ENCODE data around the gene HOXA11.

The HOXA11 gene

DNA sequence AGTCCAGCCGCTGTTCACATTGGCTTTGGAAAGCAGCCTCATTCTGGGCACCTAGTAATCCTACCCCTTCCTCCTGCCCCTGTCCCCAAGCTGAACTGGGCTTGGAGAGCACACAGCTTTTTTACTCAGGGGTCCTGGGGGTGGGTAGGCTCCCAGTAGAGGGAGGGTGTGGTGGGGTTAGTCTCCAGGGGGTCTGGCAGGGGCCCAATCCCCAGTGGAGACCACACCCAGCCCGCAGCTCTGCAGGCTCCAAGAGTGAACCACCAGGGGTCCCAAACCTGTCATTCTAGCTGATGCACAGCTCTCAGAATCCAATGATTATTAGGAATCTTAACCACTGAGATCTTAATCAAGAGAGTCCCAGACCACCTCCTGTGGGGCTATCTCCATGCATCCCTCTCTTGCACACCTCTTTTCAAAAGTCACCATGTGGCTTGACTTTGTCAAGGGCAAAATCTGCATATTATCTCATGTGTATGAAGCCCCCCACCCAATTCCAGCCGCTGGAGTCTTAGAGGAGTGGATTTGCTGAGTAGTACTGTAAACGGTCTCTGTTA lies 2.7 kb downstream of the HOXA11 start:
- DNase-seq (ENCODE audit: low read depth in 2 of 3, low spot score in 2 of 3), result no peak

DNA sequence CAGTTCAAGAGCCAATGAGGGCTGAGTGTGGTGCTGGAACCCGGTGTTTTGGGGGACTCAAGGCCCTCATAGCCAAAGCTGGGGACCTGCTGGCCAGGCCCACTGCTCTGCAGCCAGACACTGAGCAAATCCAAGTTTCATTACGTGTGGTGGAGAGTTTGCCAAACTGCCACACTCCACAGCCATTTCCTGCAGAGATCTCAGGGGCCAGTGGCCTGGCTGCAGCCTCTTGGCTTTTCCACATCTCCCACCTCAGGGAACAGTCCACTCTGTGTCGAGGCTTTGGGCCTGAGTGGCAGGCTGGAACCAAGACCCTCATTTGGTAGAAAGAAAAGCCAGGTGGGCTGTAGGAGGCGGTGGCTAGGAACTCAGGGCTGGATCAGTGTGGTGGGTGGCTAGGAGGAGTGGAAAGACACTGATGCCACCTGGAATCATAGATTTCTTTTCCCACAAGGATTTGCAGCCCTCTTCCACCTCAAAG lies 3.2 kb downstream of the HOXA11 start:
- no peak for DNase-seq (ENCODE audit: low read depth in 2 of 3, low spot score in 2 of 3)

DNA sequence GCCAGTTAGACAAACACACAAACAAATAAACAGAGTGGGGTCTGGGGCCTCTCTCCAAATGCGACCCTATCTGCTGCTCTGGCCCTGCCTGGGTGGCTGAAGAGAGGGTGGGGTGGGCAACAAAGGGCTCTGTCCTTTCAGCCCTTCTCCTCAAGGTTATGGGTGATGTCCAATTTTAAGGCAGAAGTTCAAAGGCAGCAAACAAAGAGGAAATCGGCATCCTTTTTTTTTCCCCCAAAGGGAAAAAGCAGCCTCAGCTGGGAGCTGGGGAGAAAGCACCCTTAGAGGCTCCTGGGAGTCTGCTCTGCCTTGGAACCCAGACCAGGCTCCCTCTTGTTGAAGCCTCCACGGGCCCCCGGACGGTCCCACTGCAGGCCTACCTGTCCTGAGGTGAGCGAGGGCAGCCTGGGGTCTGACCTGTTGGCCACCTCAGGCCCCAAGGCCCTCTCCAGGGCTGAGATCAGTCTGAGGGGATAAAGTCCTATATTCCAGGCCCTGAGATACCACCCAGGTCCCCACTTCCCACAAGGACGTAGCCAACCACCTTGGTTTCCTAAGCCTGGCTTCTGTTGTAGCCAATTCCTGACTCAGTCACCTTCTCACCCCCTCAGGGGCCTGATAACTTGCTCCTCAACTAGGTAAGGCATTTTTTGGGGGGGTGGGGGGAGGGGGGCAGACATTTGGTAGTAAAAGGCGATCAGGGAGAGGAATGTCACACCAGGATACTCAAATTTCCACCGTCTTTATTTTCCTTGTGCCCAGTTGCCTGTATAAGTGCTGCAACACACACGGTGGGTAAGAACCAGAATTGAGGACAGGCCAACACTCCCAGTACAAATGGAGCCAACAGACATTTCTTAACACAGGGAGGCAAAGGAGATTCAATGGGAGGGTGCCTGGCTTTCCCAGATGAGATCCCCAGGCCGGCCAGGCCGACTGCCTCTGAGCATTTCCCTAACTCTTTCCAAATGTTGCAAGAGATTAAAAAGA lies 4.3 kb downstream of the HOXA11 start:
- no peak for DNase-seq (ENCODE audit: low read depth in 2 of 3, low spot score in 2 of 3)

DNA sequence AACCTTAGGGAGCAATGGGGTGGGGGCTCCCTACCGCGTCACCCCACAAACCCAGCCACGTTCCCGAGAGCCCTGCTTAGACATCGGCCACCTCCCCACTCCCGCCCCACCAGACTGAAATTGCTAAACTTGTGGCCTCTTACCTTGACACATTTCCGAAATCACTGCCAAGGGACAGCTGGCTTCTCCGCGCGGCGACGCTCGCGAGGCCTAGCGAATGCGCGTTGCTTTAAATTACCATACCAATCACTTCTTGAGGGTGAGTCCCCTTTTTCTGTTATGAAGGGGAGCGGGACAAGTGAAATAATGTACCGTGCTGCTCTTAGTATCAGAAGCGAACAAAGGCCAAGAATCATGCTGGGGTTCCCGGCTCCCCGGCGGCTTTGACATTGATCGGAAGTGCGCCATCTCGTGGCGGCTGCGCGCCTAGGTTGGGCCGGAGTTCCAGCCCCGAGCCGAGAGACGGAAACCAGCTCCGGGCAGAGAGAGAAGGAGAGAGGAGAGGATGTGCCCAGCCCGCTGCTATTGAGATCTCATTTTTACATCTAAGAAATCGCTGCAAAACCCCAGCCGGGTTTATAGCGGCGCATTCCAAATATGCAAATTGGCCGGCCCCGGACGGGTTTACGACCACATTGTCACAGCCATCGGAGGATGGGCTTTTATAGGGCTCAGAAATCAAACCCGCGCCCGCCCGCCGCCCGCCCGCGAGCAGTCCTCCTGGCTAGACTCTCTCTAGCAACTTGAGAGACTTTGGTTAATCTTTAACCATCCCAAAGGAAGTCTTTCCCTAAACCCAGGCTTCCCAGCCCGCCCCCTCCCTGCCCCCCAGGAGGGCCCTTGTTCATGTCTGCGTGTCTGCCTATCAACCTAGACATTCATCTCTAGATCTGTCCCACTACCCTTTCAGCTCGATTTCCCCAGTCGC lies 5.3 kb downstream of the HOXA11 start:
- DNase-seq (ENCODE audit: low read depth in 2 of 3, low spot score in 2 of 3), result peak in 1 of 3 experiments; percentile 69

DNA sequence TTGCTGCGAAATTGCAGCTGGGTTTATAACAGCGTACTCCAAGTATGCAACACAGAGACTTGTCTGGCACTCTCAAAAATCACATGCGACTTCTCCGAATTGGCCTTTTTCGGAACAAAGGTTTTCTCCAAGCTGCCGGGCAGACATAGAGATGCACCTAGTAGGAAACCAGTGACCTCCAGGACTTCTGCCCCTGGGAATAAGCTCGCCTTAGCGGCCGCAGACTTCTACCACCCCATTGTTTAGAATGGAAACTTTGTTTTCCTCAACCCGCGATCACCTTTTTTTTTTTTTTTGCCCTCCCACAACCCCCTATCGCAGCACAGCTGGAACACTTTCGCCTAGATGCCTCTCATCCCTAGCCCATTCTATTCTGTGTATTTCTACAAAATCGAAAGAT lies 6.0 kb downstream of the HOXA11 start:
- DNase-seq (ENCODE audit: low read depth in 2 of 3, low spot score in 2 of 3), result no peak

DNA sequence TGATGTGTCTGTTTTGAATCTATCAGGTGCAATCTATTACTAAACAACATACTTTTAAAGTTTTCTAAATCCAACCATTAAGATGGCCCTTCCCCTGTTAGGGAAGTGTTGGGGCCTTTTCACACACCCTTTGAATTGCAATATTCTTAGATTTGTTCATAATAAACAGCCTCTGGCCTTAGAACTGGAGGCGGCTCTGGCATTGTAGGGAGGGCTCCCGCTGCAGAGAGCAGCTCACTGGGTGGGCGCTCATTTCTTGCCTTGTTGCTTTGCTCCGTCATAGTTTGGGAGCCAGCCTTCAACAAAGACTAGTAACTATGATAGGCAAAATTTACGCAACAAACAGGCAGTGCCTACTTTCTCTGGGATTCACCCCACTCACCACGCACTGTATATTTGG lies 6.7 kb downstream of the HOXA11 start:
- DNase-seq (ENCODE audit: low read depth in 2 of 3, low spot score in 2 of 3), result no peak

DNA sequence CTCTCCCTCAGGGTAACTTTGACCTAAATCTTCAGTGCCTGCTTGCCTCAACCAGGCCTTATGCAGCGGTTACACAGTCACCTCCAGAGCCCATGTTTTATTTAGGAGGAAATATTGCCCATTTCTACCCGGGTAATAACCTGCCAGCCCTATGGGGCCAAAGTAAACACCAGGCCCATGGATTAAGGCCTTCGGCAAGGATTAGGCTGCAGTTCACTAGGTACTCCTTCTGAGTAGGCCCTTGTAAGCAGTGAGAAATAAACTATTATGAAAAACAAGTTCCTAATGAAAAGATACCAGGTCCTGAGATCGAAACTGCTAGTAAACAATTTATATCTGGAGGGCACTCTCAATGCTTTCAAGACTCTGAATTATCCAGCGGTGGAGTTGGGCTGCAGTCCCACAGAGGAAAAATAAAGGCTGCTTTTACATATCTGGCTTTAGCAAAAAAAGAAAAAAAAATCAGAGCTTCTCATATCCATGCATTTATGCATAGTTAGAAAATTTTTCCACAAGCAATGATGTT lies 7.2 kb downstream of the HOXA11 start:
- no peak for DNase-seq (ENCODE audit: low read depth in 2 of 3, low spot score in 2 of 3)

DNA sequence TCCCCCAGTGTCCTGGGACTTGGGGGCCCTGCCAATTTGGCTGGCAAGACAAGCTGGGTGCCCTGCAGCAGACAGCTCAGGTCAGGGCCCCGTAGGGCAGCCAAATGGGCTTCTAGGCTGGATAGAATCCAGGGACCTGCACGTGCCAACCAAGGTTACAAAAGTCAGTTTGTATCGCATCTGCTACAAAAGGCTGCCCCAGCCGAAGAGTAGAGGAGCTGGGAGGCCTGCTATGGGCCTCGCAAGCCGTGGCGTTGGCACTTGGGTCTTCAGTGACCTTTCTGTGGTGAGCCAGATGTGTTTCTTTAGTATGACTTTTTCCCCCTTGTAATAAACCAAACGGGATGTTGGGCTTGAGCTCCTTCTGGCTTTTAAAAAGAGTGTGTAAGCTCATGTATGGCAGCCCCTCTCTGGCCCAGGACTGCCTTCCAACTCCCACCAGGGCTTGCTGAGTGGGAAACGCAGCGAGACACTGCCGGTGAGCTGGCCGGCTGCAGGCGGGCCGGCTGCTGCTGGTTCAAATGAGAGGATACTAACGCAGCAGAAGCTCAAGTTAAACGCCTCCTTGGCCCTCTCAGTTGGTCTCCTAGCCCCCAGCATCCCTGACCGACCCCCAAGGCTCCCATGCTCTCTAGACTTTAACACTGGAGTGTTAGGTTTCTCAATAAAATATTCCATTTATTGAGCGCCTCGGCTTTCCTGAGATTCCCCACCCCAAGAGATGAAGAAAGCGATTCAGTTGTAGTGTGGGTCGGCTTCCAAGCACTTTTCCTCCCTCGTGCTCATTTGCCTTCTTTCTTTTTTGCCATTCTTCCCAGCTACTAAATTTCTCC lies 7.9 kb downstream of the HOXA11 start:
- DNase-seq (ENCODE audit: low read depth in 2 of 3, low spot score in 2 of 3), result no peak

DNA sequence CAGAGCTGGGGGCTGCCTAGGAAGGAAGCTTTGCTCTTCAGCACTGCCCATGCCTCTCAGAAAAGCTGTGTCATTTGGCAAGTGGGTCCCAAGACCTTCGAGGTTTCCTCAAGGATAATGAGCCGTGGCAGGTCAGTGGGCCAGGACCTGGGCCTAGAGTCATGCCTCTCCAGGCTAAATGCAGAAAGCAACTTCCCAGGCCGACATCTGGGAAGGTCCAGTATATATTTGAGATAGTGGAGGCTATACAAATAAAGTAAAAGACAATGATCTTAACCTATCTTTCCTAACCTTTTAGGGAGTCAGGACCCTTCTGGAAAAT lies 8.5 kb downstream of the HOXA11 start:
- no peak for DNase-seq (ENCODE audit: low read depth in 2 of 3, low spot score in 2 of 3)

DNA sequence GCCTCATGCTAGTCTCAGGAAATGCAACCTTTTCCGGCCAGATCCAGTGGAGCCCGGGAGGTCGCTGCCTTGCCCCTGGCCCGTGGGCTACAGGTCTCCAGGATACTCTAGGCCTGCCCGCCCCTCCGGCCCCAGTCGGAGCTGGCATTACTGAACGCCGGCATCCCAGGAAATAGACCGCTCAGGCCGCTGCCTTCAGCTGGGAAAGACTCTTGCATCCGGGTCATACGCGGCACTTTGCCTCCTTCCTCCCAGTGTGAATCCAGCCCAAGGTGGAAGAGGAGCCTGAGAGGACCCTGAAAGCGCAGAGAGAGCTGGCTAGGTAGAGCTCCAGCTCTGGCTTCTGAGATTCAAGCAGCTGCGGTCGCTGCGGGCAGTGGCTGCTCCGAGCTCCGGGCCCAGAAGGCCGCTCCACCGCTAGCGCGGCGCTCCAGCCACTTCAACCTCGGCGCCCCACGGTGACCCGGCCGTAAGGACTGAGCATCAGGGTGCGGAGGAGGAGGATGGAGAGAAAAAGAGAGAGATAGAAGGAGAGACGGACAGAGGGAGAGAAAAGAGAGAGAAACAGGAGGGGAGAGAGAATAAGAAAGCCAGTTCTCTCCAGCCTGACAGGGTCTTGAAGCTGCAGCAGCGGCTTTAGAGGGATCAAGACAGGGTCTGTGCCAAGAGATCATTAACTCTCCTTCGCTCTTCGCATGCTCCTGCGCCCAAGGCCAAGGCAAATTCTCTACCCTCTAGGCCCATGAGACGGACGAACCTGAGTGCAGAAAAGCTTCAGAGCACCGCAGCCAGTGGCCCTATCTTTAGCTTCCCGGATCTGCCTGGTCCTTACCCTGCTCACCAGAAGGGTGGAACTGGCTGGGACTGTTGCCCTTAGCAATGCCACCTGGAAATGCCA lies 9.2 kb downstream of the HOXA11 start:
- DNase-seq (ENCODE audit: low read depth in 2 of 3, low spot score in 2 of 3), result no peak

DNA sequence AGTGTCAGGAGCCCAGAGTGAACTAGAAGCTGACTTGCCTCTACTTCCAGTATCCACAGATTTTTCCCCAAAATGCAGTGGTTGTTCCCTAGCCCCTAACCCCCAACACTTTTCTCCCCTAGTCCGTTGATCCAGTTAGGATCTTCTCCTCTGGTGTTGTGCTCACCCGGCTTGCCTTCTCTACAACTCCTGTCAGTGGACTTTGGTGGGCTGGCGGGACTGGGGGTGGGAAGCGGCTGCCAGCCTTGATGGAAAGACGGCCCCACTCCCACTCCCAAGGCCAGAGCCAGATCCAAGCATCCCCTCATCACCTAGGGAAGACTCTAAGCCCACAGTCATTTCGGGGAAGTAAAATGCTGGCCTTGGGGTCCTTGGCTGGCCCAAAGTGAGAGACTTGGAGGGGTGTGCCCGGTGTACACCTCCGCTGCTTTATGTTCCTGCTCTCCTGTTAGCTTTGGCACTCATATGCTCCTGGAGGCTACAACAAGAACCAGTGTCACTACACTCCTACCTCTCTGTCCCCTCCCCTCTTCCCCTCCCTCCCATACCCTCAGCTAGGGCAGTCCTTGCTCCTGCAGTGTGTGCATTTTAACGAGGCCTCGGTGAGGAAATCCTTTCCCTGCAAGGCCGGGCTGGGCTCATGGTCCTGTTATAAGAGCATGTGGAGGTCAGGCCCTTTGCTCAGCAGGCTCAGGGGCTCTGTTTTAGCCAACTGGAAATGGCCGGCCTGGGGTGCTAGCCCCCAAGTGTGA lies 10.0 kb downstream of the HOXA11 start:
- DNase-seq (ENCODE audit: low read depth in 2 of 3, low spot score in 2 of 3), result no peak

DNA sequence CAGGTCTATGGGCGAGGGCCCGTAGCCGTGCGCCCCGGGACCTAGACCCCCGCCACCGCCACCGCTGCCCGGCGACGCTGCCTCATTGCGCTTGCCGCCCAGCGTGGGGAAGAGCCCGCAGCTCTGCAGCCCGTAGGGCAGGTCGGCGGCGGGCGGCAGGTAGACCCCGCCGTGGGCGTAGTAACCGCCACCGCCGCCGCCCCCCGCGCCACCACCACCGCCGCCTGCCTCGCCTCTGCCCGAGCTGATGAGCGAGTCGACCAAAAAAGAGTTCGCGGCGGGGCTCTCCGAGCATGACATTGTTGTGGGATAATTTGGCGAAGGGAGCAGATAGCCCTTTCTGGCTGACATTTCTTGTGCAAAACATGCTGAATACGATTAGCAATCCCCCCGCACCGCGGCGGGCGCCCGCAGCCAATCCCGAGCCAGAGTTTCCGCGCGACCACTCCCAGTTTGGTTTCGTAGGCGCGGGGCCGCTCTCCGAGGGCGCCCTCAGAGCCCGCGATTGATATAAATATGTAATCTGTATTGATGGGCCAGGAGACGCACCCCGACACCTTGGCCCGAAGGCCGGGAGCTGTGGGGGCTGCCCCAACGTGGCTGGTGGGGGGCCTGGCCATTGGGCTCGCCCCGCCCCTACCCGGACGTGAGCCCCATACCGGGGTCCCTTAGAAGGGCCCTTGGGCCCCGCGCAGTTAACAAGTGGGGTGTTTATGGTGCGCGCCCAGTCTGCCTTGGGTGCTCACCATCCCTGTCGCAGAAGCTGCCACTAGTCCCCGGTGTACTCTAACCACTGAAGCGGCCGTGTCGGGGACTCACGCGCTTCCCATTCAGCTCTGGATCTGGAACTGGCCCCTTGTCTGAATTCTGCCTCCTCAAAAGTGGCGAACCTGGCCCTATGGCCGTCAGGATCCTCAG lies 10.8 kb downstream of the HOXA11 start, which contains the start of gene HOXA10:
Gene HOXA10 (minus strand): TSS at position 365 of the 918 bp plus-strand sequence. CDS start 14 bp downstream, at position 351.
- DNase-seq (ENCODE audit: low read depth in 2 of 3, low spot score in 2 of 3), result peak in 1 of 3 experiments; percentile 0

DNA sequence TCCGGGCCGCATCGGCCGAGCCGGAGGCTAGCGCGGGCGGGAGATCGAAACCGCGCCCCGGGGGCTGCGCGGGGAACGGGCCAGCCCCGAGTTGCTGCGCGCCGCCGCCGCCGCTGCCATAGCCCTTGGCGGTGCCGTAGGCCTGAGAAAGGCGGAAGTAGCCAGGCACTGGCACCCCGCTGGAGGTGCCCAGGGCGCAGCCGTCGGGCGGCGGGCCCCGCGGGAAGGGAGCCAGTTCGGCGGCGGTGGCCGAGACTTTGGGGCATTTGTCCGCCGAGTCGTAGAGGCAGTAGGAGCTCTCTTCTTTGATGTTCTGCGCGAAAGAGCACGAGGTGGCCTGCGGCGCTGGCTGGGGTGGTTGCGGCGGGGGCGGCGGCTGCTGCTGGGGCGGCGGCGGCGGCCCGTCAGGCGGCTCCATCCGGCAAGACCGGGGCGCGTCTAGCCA lies 11.5 kb downstream of the HOXA11 start:
- DNase-seq (ENCODE audit: low read depth in 2 of 3, low spot score in 2 of 3), result no peak

DNA sequence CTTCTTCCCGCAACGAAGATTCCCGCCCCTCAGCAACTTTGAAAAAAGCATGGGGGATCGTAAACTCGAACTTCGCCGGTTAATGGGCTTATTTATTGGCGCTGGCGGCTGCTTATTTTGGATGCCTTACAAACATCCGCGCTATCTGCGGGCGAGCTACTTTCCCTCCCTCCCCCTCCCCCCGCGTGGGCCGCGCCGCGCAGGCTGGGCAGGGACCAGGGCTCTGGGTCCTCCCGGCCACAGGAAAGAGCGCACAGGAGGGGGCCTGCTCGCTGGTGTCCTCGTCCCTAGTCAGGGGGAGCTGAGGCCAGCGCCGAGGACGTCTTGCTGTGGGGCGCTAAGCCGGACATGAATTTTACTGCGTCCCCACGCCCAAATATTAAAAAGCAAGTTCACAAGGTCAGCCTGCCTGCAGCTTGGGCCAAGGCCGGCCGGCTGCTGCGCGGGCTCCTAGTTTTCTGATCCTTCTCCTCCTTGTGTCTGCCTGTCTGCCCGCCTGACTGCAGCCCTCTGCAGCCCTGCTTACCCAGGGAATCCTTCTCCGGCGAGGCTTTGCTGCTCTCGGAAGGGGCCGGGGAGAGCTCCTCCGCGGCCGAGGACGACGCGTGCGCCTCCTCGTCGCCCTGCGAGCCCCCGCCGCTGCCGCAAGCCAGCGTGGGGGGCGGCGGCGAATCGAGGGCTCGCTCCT lies 12.1 kb downstream of the HOXA11 start:
- DNase-seq (ENCODE audit: low read depth in 2 of 3, low spot score in 2 of 3), result no peak

DNA sequence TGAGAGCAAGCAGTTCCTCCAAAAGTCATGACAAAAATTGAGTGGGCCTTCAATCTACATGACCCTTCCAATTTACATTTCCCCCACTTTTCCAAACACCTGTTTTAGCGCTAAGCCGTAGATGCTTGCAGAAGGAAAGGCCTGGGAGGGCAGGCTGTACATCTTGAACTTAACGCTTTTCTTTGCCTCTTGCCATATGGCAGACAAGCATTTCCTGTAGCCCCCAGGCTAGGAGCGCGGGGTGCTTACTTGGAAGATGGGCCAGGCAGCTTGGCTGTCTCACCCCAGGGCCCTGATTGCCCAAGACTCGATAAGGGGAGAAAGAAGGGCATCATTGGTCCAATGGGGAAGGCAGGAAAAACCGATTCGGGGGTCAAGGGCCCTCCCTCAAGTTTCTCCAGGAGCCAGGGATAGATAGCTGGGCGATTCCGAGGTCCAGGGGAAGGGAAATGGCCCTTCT lies 12.7 kb downstream of the HOXA11 start:
- DNase-seq (ENCODE audit: low read depth in 2 of 3, low spot score in 2 of 3), result peak in 1 of 3 experiments; percentile 2

DNA sequence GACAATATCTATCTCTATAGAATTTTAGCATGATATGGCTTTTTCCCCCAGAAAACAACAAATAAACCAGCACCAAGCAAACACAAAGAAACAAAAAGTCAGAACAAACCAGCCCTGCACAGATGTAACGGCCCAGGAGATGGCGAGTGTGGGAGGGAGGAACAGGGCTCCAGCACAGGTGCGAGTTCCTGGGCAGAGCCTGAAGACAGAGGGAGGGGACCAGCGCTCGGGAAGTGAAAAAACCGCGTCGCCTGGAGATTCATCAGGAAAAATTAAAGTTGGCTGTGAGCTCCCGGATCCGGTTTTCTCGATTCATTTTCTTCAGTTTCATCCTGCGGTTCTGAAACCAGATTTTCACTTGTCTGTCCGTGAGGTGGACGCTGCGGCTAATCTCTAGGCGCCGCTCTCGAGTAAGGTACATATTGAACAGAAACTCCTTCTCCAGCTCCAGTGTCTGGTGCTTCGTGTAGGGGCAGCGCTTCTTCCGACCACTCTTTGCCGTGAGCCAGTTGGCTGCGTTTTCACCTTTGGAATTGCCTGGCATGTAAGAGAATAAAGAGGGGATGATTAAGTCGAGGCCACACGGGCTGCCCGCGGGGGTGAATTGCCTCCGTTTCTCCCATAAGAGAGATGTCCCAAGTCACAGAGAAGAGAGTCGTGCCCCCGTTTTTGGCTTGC lies 13.3 kb downstream of the HOXA11 start:
- DNase-seq (ENCODE audit: low read depth in 2 of 3, low spot score in 2 of 3), result no peak
